ENCODE results near the gene TMEM150B.

DNA sequence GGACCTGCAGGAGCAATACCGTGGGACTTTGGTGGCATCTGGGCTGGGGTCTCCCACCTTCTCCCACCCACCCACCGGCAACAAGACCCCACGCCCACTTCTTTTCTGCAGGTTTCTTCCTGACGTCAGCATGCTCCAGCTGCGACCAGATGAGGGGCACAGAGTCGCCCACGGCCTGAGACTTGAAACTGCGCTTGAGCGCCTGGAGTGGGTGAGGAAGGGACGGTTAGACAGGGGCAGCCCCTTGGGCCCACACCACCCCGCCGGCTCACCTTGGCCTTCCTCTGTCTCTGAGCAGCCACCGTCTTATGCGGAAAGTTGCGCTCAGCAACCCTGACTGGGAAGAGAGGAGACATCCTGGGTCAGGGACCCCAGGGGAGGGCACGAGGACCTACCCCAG, 35.8 kb upstream of the TMEM150B start:
- TF ChIP-seq CTCF (IDR thresholded peaks at IDR 0.05) (no peak), REST (IDR thresholded peaks at IDR 0.05) (no peak), POLR2A (IDR thresholded peaks at IDR 0.05; ENCODE audit: low read length) (no peak), SMC3 (IDR thresholded peaks at IDR 0.05) (no peak), RAD21 (conservative IDR thresholded peaks at IDR 0.05 in 1 of 2, IDR thresholded peaks at IDR 0.05 in 1 of 2) (no peak), MAFK (IDR thresholded peaks at IDR 0.05; ENCODE audit: partially characterized antibody) (no peak), CHD2 (IDR thresholded peaks at IDR 0.05; ENCODE audit: low read length, partially characterized antibody) (no peak), RFX5 (IDR thresholded peaks at IDR 0.05) (no peak), MAX (IDR thresholded peaks at IDR 0.05) (no peak), EP300 (IDR thresholded peaks at IDR 0.05) (no peak)

All from A549 (cell line).